ENCODE data around the gene SPEM3. TPM values are rescaled to one million over a fixed set of nuclear protein-coding genes. Genes with fewer than 3 reads are reported as not detected.
A peak's percentile ranks its signal among the peaks of the same experiment; 100 is the strongest.

Gene SPEM3
- total RNA-seq, 3 donors from 2014 or later (not counting 1 experiment from before 2014, with no cell fraction given): not detected

DNA sequence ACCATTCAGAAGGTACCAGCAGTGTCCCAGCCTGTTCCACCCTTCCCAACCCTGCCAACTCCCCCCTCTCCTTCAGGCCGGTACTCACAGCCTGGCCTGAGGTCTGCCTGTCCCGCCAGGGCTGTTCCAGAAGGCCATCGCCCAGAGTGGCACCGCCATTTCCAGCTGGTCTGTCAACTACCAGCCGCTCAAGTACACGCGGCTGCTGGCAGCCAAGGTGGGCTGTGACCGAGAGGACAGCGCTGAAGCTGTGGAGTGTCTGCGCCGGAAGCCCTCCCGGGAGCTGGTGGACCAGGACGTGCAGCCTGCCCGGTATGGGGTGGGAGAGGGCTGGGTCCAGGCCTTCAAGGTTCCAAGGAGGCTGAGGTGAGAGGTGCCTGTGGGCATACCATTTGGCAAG lies 13.8 kb upstream of the SPEM3 start:
- intact Hi-C loops (cut with micrococcal nuclease): no loop called here
- TF ChIP-seq, protein P1, sequence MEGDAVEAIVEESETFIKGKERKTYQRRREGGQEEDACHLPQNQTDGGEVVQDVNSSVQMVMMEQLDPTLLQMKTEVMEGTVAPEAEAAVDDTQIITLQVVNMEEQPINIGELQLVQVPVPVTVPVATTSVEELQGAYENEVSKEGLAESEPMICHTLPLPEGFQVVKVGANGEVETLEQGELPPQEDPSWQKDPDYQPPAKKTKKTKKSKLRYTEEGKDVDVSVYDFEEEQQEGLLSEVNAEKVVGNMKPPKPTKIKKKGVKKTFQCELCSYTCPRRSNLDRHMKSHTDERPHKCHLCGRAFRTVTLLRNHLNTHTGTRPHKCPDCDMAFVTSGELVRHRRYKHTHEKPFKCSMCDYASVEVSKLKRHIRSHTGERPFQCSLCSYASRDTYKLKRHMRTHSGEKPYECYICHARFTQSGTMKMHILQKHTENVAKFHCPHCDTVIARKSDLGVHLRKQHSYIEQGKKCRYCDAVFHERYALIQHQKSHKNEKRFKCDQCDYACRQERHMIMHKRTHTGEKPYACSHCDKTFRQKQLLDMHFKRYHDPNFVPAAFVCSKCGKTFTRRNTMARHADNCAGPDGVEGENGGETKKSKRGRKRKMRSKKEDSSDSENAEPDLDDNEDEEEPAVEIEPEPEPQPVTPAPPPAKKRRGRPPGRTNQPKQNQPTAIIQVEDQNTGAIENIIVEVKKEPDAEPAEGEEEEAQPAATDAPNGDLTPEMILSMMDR (IDR thresholded peaks at IDR 0.05): no peak
- Histone ChIP-seq H3K27me3 (ENCODE audit: control insufficient read depth, insufficient read depth, low read length) (no peaks in the 10 kb centered on the region), H3K27ac (ENCODE audit: low read length) (no peak overlapping the region), H3K4me1 (ENCODE audit: control insufficient read depth, insufficient read depth, low read length) (no peaks in the 10 kb centered on the region), H3K9me3 (ENCODE audit: control insufficient read depth, insufficient read depth, low read length) (no peaks in the 10 kb centered on the region), H3K36me3 (ENCODE audit: control insufficient read depth, insufficient read depth, low read length) (no peaks in the 10 kb centered on the region), H3K4me3 (ENCODE audit: low read length) (no peak overlapping the region)
- Mint-ChIP-seq H3K27ac (no peak overlapping the region), H3K4me3 (no peak overlapping the region), H3K27me3 (ENCODE audit: low read depth in 2 of 2) (peaks cover 0 to 2% of the 10 kb centered on the region in 2 donors), H3K4me1 (no peaks in the 10 kb centered on the region), H3K36me3 (no peaks in the 10 kb centered on the region), H3K9me3 (no peaks in the 10 kb centered on the region)
- DNase-seq: no peak
- no peak for ATAC-seq
- 89% methylated on average over 14 of the region's 14 CpGs for WGBS (ENCODE audit: insufficient coverage)

DNA sequence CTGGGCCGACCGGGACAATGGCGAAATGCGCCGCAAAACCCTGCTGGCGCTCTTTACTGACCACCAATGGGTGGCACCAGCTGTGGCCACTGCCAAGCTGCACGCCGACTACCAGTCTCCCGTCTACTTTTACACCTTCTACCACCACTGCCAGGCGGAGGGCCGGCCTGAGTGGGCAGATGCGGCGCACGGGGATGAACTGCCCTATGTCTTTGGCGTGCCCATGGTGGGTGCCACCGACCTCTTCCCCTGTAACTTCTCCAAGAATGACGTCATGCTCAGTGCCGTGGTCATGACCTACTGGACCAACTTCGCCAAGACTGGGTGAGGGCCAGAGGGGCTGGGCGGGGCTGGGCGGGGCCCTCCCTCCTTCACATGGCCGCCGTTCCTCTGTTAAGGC lies 12.9 kb upstream of the SPEM3 start:
- intact Hi-C loops (cut with micrococcal nuclease): no loop called here
- no peaks in the 10 kb centered on the region for H3K9me3 Mint-ChIP-seq
- TF ChIP-seq, protein P1 (IDR thresholded peaks at IDR 0.05): no peak
- no peak overlapping the region for H3K27ac Mint-ChIP-seq
- no peak for DNase-seq
- H3K4me1 ChIP-seq (ENCODE audit: control insufficient read depth, insufficient read depth, low read length): no peaks in the 10 kb centered on the region
- no peaks in the 10 kb centered on the region for H3K9me3 ChIP-seq (ENCODE audit: control insufficient read depth, insufficient read depth, low read length)
- H3K4me1 Mint-ChIP-seq: no peaks in the 10 kb centered on the region
- ATAC-seq: no peak
- H3K27ac ChIP-seq (ENCODE audit: low read length): no peak overlapping the region
- no peak overlapping the region for H3K4me3 ChIP-seq (ENCODE audit: low read length)
- no peaks in the 10 kb centered on the region for H3K36me3 Mint-ChIP-seq
- H3K27me3 ChIP-seq (ENCODE audit: control insufficient read depth, insufficient read depth, low read length): no peaks in the 10 kb centered on the region
- WGBS (ENCODE audit: insufficient coverage): 91% methylated on average over 23 of the region's 23 CpGs
- H3K36me3 ChIP-seq (ENCODE audit: control insufficient read depth, insufficient read depth, low read length): no peaks in the 10 kb centered on the region
- H3K4me3 Mint-ChIP-seq: no peak overlapping the region
- no peaks in the 10 kb centered on the region for H3K27me3 Mint-ChIP-seq (ENCODE audit: low read depth in 2 of 2)

DNA sequence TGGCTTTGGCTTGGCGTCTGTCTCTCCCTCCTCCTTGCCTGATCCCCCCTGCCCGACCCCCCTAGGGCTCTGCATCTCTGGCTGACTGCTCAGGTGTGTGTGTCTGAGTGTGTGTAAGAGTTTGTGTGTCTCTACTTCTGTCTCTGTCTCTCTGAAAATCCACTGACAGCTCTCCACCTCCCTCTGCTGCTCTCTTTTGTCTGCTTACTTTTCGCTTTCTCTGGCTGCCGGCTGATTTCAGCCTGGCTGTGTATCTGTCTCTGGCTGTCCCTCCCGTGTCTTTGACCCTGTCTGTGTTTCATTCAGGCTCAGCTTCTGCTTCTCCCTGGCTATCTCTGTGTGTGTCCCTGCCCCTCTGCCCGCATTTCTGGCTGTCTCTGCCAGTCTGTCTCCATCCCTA lies 12.3 kb upstream of the SPEM3 start:
- H3K9me3 ChIP-seq (ENCODE audit: control insufficient read depth, insufficient read depth, low read length): no peaks in the 10 kb centered on the region
- Mint-ChIP-seq H3K9me3 (no peaks in the 10 kb centered on the region), H3K36me3 (no peaks in the 10 kb centered on the region), H3K27me3 (ENCODE audit: low read depth in 2 of 2) (no peaks in the 10 kb centered on the region), H3K27ac (no peak overlapping the region), H3K4me1 (no peaks in the 10 kb centered on the region), H3K4me3 (no peak overlapping the region)
- 90% methylated on average over 5 of the region's 6 CpGs for WGBS (ENCODE audit: insufficient coverage)
- intact Hi-C loops (cut with micrococcal nuclease): no loop called here
- H3K27me3 ChIP-seq (ENCODE audit: control insufficient read depth, insufficient read depth, low read length): no peaks in the 10 kb centered on the region
- no peak overlapping the region for H3K27ac ChIP-seq (ENCODE audit: low read length)
- H3K4me1 ChIP-seq (ENCODE audit: control insufficient read depth, insufficient read depth, low read length): no peaks in the 10 kb centered on the region
- no peaks in the 10 kb centered on the region for H3K36me3 ChIP-seq (ENCODE audit: control insufficient read depth, insufficient read depth, low read length)
- DNase-seq: peak in 1 of 2 donors; percentile 41
- no peak for ATAC-seq
- no peak overlapping the region for H3K4me3 ChIP-seq (ENCODE audit: low read length)
- TF ChIP-seq, protein P1 (IDR thresholded peaks at IDR 0.05): no peak

DNA sequence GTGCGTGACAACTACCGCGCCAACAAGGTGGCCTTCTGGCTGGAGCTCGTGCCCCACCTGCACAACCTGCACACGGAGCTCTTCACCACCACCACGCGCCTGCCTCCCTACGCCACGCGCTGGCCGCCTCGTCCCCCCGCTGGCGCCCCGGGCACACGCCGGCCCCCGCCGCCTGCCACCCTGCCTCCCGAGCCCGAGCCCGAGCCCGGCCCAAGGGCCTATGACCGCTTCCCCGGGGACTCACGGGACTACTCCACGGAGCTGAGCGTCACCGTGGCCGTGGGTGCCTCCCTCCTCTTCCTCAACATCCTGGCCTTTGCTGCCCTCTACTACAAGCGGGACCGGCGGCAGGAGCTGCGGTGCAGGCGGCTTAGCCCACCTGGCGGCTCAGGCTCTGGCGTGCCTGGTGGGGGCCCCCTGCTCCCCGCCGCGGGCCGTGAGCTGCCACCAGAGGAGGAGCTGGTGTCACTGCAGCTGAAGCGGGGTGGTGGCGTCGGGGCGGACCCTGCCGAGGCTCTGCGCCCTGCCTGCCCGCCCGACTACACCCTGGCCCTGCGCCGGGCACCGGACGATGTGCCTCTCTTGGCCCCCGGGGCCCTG lies 11.5 kb upstream of the SPEM3 start:
- H3K36me3 ChIP-seq (ENCODE audit: control insufficient read depth, insufficient read depth, low read length): no peaks in the 10 kb centered on the region
- no peaks in the 10 kb centered on the region for H3K9me3 ChIP-seq (ENCODE audit: control insufficient read depth, insufficient read depth, low read length)
- H3K27me3 ChIP-seq (ENCODE audit: control insufficient read depth, insufficient read depth, low read length): no peaks in the 10 kb centered on the region
- ATAC-seq (no peak), DNase-seq (no peak)
- H3K4me3 ChIP-seq (ENCODE audit: low read length): no peak overlapping the region
- 97% methylated on average over 53 of the region's 54 CpGs for WGBS (ENCODE audit: insufficient coverage)
- TF ChIP-seq, protein P1 (IDR thresholded peaks at IDR 0.05): no peak
- Mint-ChIP-seq H3K36me3 (no peaks in the 10 kb centered on the region), H3K9me3 (no peaks in the 10 kb centered on the region), H3K27me3 (ENCODE audit: low read depth in 2 of 2) (no peaks in the 10 kb centered on the region), H3K4me1 (no peaks in the 10 kb centered on the region), H3K4me3 (no peak overlapping the region), H3K27ac (no peak overlapping the region)
- no peaks in the 10 kb centered on the region for H3K4me1 ChIP-seq (ENCODE audit: control insufficient read depth, insufficient read depth, low read length)
- H3K27ac ChIP-seq (ENCODE audit: low read length): no peak overlapping the region
- intact Hi-C loops (cut with micrococcal nuclease): no loop called here

All from natural killer cell (primary cell).